Measurements from ENCODE around the gene BANF1.

BANF1 gene

DNA sequence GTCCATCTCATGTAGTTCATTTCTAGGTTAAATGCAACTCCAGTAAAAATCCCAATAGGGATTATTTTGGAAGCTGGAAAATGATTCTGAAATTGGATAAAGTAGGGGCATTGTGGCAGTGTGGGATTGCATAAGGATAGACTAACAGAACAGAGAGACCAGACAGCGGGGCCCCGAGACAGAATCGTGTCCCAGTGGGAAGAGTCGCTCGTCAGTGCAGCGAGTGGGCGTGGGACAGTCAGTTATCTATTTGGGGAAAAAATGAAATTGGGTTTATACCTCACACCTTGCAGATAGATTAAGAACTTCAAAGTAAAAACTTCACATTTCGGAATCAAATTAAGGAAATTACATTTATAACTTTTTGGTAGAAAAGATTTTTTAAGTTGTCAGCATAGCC, 30.2 kb upstream of the BANF1 start:
- DNase-seq (ENCODE audit: insufficient read length, low spot score) = no peak
- no peak for FAIRE-seq

DNA sequence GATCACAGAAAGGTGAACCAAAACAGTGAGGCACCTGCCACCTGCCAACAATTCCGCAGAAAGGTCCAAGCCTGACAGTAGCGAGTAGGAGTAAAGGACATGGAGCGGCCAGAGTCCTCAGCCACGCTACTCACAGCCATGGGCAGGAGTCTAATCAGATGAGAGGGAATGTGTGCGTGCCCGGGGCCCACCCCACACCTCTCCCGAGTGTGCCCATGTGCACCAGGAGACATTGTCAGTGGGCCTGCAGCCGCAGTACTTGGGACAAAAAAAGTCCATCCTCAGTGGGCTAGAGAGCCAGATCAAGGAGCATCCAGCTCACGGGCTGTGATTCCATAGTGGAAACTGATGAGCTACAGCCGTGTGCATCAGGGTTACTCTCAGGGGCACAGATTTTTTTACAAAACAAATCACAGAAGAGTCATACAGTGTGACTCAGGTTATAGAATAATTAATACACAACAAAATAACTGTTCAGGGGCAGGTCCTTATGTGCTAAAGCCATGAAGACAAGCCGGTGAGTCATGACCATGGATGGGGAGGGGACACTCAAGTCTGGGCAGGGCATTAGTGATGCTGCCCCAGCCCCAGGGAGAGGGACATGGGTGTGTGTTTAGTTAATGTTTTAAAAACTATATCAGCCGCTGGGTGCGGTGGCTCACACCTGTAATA, 28.7 kb upstream of the BANF1 start:
- TF ChIP-seq POLR2A (IDR thresholded peaks at IDR 0.05; ENCODE audit: low read depth, low read length) = no peak
- FAIRE-seq = no peak
- DNase-seq (ENCODE audit: insufficient read length, low spot score) = peak; percentile 45

More for the DNA sequence above, 30.2 kb upstream of the BANF1 start:
- no peak for TF ChIP-seq POLR2A (IDR thresholded peaks at IDR 0.05; ENCODE audit: low read depth, low read length)

DNA sequence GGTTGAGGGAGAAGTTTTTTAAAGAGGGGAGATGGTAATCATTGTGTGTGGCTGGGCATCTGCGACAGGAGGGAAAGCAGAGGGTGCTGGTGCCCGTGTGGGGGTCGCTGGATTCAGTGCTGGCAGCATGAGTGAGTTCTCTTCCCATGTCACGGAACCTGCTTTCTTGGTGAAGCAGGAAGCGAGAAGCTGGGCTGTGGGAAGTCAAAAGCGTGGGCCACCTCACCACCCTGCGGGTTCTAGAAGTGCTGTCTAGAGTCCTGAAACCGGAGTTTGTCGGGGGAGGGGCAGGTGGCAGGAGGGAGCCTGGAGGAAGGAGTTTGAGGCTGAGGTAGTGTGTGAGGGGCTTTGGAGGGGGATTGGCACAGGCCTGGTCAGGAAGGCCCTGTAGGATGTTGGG, 26.5 kb upstream of the BANF1 start:
- FAIRE-seq (no peak), DNase-seq (ENCODE audit: insufficient read length, low spot score) (no peak)
- no peak for TF ChIP-seq POLR2A (IDR thresholded peaks at IDR 0.05; ENCODE audit: low read depth, low read length)

DNA sequence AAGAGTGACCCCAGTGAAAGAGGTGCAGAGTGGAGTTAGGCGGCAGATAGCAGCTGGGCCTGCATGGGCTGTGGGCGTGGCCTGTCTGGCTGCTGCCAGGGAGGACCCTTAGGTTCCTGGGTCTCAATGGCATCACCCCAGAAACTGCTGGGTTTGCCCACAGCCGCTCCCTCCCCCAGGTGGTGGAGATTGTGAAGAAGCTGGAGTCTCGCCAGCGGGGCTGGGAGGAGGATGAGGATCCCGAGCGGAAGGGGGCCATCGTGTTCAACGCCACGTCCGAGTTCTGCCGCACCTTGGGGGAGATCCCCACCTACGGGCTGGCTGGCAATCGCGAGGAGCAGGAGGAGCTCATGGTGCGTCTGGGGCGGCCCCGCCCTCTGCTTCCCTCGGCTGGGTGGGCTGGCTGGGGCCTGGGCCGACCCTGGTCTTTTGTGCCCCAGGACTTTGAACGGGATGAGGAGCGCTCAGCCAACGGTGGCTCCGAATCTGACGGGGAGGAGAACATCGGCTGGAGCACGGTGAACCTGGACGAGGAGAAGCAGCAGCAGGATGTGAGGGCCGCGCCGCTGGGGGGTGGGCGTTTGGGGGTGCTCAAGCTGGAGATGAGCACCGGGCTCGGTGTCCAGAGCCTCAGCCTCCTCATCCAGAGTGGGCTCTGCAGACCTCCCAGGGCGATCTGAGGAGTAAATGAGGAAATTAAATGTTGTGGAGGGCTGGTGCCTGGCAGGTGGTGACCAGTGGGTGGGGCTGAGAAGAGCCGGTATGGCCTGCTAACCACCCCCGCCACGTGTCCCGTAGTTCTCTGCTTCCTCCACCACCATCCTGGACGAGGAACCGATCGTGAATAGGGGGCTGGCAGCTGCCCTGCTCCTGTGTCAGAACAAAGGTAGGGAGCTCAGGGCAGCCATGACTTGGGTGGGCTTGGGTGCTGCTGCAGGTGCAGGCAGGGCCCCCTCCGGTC, 25.8 kb upstream of the BANF1 start:
- FAIRE-seq (no peak), DNase-seq (ENCODE audit: insufficient read length, low spot score) (no peak)
- TF ChIP-seq POLR2A (IDR thresholded peaks at IDR 0.05; ENCODE audit: low read depth, low read length) = no peak

DNA sequence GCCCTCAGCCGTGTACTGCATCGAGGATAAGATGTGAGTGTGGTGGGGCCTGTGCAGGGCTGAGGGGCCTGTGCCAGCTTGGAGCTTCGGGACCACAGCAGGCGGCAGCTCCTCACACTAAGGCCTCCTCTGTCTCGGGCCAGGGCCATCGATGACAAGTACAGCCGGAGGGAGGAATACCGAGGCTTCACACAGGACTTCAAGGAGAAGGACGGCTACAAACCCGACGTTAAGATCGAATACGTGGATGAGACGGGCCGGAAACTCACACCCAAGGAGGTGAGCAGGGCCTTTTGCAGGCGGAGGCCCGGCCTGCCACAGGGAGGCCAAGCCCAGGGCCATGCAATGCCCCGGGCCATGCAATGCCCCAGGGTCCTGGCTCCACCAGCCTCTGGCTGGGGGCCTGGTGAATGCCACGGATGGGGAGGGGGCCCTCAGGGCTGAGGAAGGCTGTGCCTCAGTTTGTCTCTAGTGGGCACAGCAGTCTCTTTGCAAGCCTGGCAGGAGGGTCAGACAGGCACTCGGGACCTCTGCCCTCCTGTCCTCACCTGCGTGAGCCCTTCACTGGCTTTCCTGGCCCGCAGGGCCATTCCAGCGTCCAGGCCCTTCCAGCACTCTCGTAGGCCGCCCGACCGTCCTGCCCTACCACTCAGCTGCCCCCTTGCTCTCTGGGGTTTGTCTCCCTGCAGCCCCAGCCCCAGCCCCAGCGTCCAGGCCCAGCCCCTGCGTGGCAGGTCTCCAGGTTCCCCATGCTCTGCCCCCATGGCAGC, 24.5 kb upstream of the BANF1 start:
- DNase-seq (ENCODE audit: insufficient read length, low spot score) (no peak), FAIRE-seq (no peak)
- TF ChIP-seq POLR2A (IDR thresholded peaks at IDR 0.05; ENCODE audit: low read depth, low read length) = no peak

DNA sequence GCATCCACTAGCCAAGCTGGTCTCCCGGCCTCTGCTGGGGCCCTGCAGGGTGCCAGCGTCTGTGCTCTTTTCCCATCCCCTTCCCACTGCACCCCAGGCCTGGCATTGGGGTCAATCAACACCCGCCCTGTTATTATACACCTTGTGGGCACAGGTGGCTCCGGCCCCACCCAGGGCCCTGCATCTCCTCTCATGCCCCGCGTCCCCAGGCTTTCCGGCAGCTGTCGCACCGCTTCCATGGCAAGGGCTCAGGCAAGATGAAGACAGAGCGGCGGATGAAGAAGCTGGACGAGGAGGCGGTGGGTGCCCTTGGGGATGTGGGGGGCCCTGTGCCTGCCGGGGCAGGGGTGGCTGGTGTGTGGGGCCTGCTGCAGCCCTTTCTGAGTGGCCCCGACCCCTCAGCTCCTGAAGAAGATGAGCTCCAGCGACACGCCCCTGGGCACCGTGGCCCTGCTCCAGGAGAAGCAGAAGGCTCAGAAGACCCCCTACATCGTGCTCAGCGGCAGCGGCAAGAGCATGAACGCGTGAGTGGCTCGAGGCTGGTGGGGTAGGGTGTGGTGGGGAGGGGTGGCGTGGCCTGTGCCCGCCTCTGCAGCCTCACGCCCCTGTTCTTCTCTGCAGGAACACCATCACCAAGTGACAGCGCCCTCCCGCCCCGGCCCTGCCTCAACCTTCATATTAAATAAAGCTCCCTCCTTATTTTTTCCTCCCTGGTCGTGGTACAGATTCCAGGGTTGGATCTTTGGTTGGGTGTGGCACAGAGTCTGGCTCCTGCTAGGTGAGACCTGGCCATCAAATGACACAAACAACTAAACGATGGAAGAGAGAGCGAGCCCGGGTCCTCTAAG, 23.7 kb upstream of the BANF1 start:
- FAIRE-seq = no peak
- no peak for TF ChIP-seq POLR2A (IDR thresholded peaks at IDR 0.05; ENCODE audit: low read depth, low read length)
- no peak for DNase-seq (ENCODE audit: insufficient read length, low spot score)

DNA sequence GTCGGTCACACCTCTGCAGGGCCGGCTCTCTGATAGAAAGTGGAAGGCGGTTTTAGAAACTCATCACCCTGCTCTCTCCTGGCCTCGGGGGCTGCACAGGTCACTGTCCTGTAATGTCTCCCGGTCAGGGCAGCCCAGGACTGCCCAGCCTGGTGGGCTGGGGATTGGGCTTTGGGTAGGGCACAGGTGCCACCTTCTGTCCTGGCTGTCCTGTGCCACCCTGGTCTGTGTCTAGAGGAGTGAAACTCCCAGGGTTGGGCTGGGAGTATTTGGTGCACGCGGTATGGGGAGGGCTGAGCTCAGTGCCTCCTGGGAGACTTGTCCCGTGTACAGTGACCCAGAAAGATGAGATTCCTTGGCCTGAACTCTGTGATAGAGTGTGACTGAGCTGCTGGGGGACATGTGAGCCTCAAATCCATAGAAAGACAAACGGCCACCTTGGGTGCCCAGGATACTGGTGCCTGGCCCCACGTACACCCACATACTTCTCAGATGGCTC, 23.0 kb upstream of the BANF1 start:
- DNase-seq (ENCODE audit: insufficient read length, low spot score) (no peak), FAIRE-seq (no peak)
- TF ChIP-seq POLR2A (IDR thresholded peaks at IDR 0.05; ENCODE audit: low read depth, low read length) = no peak

DNA sequence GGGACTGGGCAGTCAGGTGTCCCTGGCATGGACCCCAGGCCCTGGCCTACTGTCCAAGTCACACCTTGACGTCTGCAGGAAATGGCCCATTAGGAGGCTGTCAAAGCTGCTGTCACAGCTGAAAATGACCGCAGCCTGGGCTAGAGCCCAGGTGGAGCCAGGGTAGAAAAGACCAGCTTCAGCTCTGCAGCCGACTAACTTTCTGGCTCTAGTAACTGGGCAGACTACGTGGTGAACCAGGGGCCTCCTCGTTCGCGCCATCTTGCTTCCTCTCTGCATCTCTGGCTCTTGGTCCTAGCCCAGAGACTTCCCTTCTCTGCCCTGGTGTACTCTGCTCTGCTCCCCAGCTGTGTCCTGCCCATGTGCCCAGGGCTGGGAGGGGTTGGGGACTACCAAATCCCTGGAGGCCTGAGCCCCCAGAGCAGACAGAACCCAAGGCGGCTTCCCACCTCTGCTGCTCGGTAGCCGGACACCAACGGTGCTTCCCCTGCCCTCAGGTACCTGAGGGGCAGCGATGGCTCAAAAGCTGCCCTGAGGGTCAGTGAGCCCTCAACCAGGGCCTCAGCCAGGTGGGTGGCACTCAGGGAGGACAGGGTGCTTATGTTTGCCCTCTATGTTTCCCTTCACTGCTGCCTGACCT, 21.1 kb upstream of the BANF1 start:
- no peak for DNase-seq (ENCODE audit: insufficient read length, low spot score)
- FAIRE-seq = no peak
- no peak for TF ChIP-seq POLR2A (IDR thresholded peaks at IDR 0.05; ENCODE audit: low read depth, low read length)

DNA sequence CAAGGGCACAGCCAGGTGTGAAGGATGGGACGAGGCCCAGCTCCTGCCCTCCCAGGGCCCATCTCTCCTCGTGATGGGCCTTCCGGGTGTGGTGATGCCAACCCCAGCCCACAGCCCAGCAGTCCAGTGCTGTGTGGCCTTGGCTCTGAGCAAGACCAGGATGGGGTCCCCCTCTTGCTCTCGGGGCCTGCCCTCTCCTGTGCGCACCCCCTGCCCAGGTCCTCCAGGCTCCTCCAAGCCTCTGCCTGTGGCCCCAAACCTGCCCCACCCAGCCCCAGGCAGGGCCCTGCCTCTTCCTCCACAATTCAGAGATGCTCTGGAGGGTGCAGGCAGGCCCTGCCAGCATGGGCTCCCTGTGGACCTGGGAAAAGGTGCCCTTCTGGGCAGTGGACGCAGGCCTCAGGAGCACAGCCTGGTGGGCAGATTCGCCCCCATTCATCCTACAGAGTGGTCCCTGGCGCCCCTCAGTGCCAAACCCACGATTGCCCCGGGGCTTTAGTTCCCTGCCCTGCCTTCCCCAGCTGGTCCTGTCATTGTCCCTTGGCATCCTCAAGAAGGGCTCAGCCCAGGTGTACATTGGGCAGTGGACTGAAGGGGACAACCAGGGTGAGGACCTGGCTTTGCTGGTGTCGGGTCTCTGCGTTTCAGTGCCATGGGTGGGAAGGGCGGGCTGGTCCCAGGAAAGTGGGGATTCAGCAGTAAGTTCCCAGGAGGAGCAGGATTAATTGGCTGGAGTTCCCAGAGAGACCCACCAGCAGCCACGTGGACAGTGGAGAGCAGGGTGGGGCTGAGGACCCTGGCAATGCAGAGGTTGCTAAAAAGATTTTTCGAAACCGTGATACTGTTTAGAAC, 20.1 kb upstream of the BANF1 start:
- no peak for FAIRE-seq
- DNase-seq (ENCODE audit: insufficient read length, low spot score) = no peak
- no peak for TF ChIP-seq POLR2A (IDR thresholded peaks at IDR 0.05; ENCODE audit: low read depth, low read length)

DNA sequence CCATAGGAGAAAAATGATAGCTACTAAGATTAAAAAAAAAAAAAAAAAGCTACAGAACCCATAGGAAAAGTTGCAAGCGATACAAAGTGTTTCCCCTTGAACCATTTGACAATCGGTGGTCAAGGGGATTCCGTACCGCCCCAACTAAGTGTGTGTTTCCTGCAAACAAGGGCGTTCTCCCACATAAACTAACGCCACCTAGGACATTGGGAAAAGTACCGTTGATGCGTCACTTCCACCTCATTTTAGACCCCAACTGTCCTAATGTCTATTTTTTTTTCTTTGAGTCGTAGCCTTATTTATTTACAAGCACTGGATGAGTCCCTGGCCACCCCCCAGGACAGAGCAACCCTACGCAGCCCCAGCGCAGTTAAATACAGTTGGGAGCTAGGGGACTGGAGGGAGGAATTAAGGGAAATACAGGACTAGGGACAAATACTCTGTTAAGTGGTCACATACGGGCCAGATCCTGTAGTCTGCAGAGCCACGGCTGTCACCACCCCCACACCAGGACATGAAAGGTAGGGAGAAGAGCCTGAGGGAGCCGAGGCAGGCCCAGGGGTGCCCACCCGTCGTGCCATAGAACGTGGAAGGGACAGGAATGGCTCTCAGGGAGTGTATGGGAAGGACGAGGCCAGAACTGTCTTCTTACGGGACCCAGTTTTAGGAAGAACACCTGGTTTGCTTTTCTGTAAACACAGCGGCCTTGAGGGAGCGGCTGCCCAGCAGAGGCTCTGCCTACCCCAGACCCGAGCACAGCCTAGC, 19.3 kb upstream of the BANF1 start:
- FAIRE-seq = no peak
- TF ChIP-seq POLR2A (IDR thresholded peaks at IDR 0.05; ENCODE audit: low read depth, low read length) = no peak
- no peak for DNase-seq (ENCODE audit: insufficient read length, low spot score)

DNA sequence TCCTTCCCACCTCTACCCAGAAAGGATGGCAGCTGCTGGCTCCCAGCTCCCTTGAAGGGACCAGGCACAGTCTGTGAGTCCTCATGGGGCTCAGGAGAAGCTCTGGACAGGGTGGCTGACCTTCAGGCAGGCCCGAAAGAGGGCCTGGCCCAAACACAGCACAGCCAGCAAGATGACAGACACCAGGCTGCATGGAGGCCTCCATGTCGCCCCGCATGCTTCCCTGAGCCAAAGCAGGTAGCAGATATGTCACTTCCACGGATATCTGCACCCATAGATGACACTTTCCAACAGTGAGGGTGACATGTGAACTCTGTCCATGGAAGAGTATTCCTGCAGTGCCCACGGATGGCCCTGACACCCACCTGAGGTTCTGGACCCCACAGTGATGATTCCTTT, 18.7 kb upstream of the BANF1 start:
- FAIRE-seq = no peak
- TF ChIP-seq POLR2A (IDR thresholded peaks at IDR 0.05; ENCODE audit: low read depth, low read length) = no peak
- DNase-seq (ENCODE audit: insufficient read length, low spot score) = no peak

Data from H54 (cell line).